Kidney epithelial cell (primary cell): ENCODE measurements around the gene ENTR1. TPM values are rescaled to one million over a fixed set of nuclear protein-coding genes. Genes with fewer than 3 reads are reported as not detected.

Source experiments
- DNase-seq: peaks from one replicate; pipeline ENCODE4 v3.0.0-alpha.2; 2010; ENCODE audit warnings: low read depth
- H3K27me3 ChIP-seq: 2 replicates; pipeline ENCODE4 v1.6.0; 2011; ENCODE audit warnings: low read length; ENCODE audit not compliant: control insufficient read depth, insufficient read depth
- H3K36me3 ChIP-seq: 2 replicates; pipeline ENCODE4 v1.5.1; 2011; ENCODE audit warnings: low read length; ENCODE audit not compliant: control insufficient read depth, insufficient read depth
- H3K4me3 ChIP-seq: 2 replicates; pipeline ENCODE4 v1.5.1; 2011; ENCODE audit warnings: low read depth, mild to moderate bottlenecking, control low read depth, low read length
- CTCF ChIP-seq: IDR thresholded peaks from 2 replicates; pipeline ENCODE4 v1.5.1; 2011; ENCODE audit warnings: mild to moderate bottlenecking, moderate library complexity, low read length, control low read depth, inconsistent platforms; ENCODE audit not compliant: insufficient read depth, poor library complexity, severe bottlenecking
- total RNA-seq: library from RNA; depleted of rRNA; stranded (reverse); fragments of >200 nt; gene quantifications from 2 replicates; pipeline ENCODE4 v1.2.3, GENCODE V29; 2015

Gene ENTR1
- total RNA-seq, 1 donor from 2014 or later: 71.4 TPM

- no peaks in the 10 kb centered on the region for H3K27me3 ChIP-seq
- no peak within 1 kb of the TSS for H3K4me3 ChIP-seq
- H3K36me3 ChIP-seq: no peaks in the 10 kb centered on the region
- TF ChIP-seq CTCF: no peak
- no peak for DNase-seq
Measured at GRCh38 chr9:136373300-136374182, 36.9 kb downstream of the ENTR1 start, which contains the start of gene CARD9. Gene CARD9, minus strand, starts transcription at chr9:136373669. Its CDS starts 1,591 bp downstream, at chr9:136372078.

- DNase-seq: peak; percentile 69
- Histone ChIP-seq H3K36me3 (no peaks in the 10 kb centered on the region), H3K4me3 (no peak overlapping the region), H3K27me3 (no peaks in the 10 kb centered on the region)
- peak; percentile 36 for TF ChIP-seq CTCF
Measured at GRCh38 chr9:136372561-136373299, 37.7 kb downstream of the ENTR1 start.

- TF ChIP-seq CTCF: no peak
- no peak for DNase-seq
- H3K36me3 ChIP-seq: no peaks in the 10 kb centered on the region
- no peak overlapping the region for H3K4me3 ChIP-seq
- no peaks in the 10 kb centered on the region for H3K27me3 ChIP-seq
Measured at GRCh38 chr9:136372006-136372405, 38.4 kb downstream of the ENTR1 start.

GRCh38 chr9:136371533-136371880 is 38.9 kb downstream of the ENTR1 start:
- Histone ChIP-seq H3K4me3 (no peak overlapping the region), H3K36me3 (no peaks in the 10 kb centered on the region), H3K27me3 (no peaks in the 10 kb centered on the region)
- no peak for TF ChIP-seq CTCF
- DNase-seq: no peak

- Histone ChIP-seq H3K36me3 (no peaks in the 10 kb centered on the region), H3K27me3 (no peaks in the 10 kb centered on the region), H3K4me3 (no peak overlapping the region)
- TF ChIP-seq CTCF: no peak
- DNase-seq: no peak
Measured at GRCh38 chr9:136370687-136371532, 39.5 kb downstream of the ENTR1 start.
